SK-N-SH (cell line): ENCODE data around the gene S100A5. TPM values are rescaled to one million over a fixed set of nuclear protein-coding genes. Genes with fewer than 3 reads are reported as not detected.

Experiments
- CHD2 ChIP-seq: fragments of 150-350 bp; IDR thresholded peaks from 2 replicates; pipeline ENCODE4 v1.6.1; 2018; ENCODE audit warnings: low read length; ENCODE audit not compliant: partially characterized antibody
- EP300 ChIP-seq, 2 experiments: IDR thresholded peaks; 2 replicates each; pipeline versions ENCODE4 v1.4.0 to v1.6.1; 2012; ENCODE audit warnings: borderline replicate concordance in 1 of 2, low read depth in 1 of 2, low read length in 1 of 2
- EZH2phosphoT487 ChIP-seq: fragments of 200-600 bp; sonication (generic); IDR thresholded peaks from 2 replicates; pipeline ENCODE4 v1.6.1; 2017; ENCODE audit warnings: low read depth, mixed run types, mild to moderate bottlenecking, antibody characterized with exemption, moderate library complexity, borderline replicate concordance
- FOXJ3 ChIP-seq: sonication (generic); formaldehyde crosslinking; IDR thresholded peaks from 2 replicates; pipeline ENCODE4 v1.5.1; 2020; ENCODE audit warnings: mild to moderate bottlenecking, missing genetic modification reagents
- FOXM1 ChIP-seq: IDR thresholded peaks from 2 replicates; pipeline ENCODE4 v1.4.0; 2012; ENCODE audit warnings: low read depth, mild to moderate bottlenecking
- GABPA ChIP-seq: IDR thresholded peaks from 2 replicates; pipeline ENCODE4 v1.4.0; 2012; ENCODE audit warnings: low read depth, mild to moderate bottlenecking
- JUND ChIP-seq: IDR thresholded peaks from 2 replicates; pipeline ENCODE4 v1.4.0; 2012
- MXI1 ChIP-seq: IDR thresholded peaks from 2 replicates; pipeline ENCODE4 v1.6.1; 2012; ENCODE audit warnings: mild to moderate bottlenecking, low read depth, low read length, improper control_type of control experiment
- NFIC ChIP-seq: IDR thresholded peaks from 2 replicates; pipeline ENCODE4 v1.4.0; 2012; ENCODE audit warnings: borderline replicate concordance
- NRF1 ChIP-seq: IDR thresholded peaks from 2 replicates; pipeline ENCODE4 v1.6.1; 2012; ENCODE audit warnings: low read depth, mild to moderate bottlenecking, low read length
- PBX3 ChIP-seq: IDR thresholded peaks from 2 replicates; pipeline ENCODE4; 2012
- POLR2AphosphoS5 ChIP-seq: IDR thresholded peaks from 2 replicates; pipeline ENCODE4 v1.6.1; 2012; ENCODE audit warnings: low read depth, low read length
- RAD21 ChIP-seq: IDR thresholded peaks from 2 replicates; pipeline ENCODE4 v1.6.1; 2012; ENCODE audit warnings: mild to moderate bottlenecking, low read length
- RFX5 ChIP-seq: IDR thresholded peaks from 2 replicates; pipeline ENCODE4 v1.6.1; 2012; ENCODE audit warnings: mild to moderate bottlenecking, improper control_type of control experiment, low read length
- RXRA ChIP-seq: IDR thresholded peaks from 2 replicates; pipeline ENCODE4 v1.4.0; 2012; ENCODE audit warnings: low read depth, mild to moderate bottlenecking, borderline replicate concordance
- SIN3A ChIP-seq: IDR thresholded peaks from 2 replicates; pipeline ENCODE4 v1.6.1; 2012; ENCODE audit warnings: low read depth, mild to moderate bottlenecking, low read length, moderate library complexity, borderline replicate concordance
- TAF1 ChIP-seq: IDR thresholded peaks from 2 replicates; pipeline ENCODE4 v1.6.1; 2012; ENCODE audit warnings: low read depth, mild to moderate bottlenecking, low read length, moderate library complexity, borderline replicate concordance
- TCF12 ChIP-seq: IDR thresholded peaks from 2 replicates; pipeline ENCODE4 v1.4.0; 2012
- TEAD4 ChIP-seq: IDR thresholded peaks from 2 replicates; pipeline ENCODE4 v1.4.0; 2012; ENCODE audit warnings: mild to moderate bottlenecking, borderline replicate concordance; ENCODE audit not compliant: insufficient read depth
- YY1 ChIP-seq: IDR thresholded peaks from 2 replicates; pipeline ENCODE4 v1.4.0; 2012; ENCODE audit warnings: low read depth, mild to moderate bottlenecking
- polyA plus RNA-seq, 3 experiments: library from polyadenylated mRNA; depleted of rRNA; stranded (reverse); fragments of >200 nt; gene quantifications; 2 replicates each; pipeline ENCODE4 v1.2.3, GENCODE V29; 2012
- TF ChIP-seq, protein P1 (sequence below): fragments of 150-350 bp; IDR thresholded peaks from 2 replicates; pipeline ENCODE4 v1.6.1; 2017; ENCODE audit warnings: antibody characterized with exemption, low read length, low read depth, borderline replicate concordance
- TF ChIP-seq, protein P2 (sequence below): fragments of 200-600 bp; sonication (generic); IDR thresholded peaks from 2 replicates; pipeline ENCODE4 v1.6.1; 2017; ENCODE audit warnings: antibody characterized with exemption, mild to moderate bottlenecking, moderate library complexity
- TF ChIP-seq, protein P3 (sequence below): IDR thresholded peaks from 2 replicates; pipeline ENCODE4 v1.4.0; 2012; ENCODE audit warnings: low read depth, borderline replicate concordance
- TF ChIP-seq, protein P4 (sequence below): IDR thresholded peaks from 2 replicates; pipeline ENCODE4 v1.4.0; 2012; ENCODE audit warnings: low read depth, borderline replicate concordance

Gene S100A5
- polyA plus RNA-seq, 1 of the 3 experiments (the other 2 are of a cell fraction): 0.15 TPM

DNA sequence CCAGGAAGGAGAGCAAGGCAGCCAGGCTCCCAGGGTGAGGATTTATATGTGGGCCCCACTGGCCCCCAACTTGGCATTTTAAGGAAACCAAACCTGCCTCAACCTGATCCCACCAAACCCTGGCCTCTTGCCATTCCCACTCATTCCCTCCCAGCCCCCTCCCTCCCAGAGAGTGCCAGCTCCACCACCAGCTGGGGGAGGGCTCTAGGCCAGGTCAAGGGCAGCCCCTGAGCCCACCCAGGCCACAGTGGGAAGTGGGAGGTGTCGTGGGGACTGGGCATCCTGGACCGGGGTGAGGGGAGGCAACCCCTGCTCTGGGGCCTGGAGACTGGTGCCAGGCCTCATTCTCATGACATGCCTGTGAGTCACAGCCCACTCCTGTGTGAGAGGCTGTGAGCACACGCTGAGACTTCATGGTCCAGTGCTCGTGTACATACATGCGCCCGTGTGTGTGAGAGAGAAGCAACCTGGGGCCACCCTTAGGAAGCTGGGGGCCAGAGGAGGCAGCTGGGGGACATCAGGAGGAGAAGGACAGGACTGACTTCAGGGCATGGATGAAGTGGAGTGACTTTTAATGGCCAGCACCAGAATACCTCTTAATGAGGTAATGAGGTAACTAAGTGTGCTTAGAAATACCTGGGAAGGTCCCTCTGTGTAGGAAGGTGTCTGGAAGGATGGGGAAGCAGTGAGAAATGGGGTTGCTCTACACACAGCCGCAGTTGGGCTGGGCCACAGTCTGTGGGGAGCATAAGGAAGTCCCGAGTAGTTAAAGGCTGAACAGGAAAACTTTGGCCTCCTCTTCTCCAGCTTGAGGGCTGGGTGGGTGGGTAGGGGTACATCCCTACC lies 25.0 kb upstream of the S100A5 start, which contains the start of gene S100A2 (continued):
- 0 out of 2 replicates have a peak, but pooled peaks have one; percentile 27 for TF ChIP-seq TEAD4
- TF ChIP-seq, protein P1, sequence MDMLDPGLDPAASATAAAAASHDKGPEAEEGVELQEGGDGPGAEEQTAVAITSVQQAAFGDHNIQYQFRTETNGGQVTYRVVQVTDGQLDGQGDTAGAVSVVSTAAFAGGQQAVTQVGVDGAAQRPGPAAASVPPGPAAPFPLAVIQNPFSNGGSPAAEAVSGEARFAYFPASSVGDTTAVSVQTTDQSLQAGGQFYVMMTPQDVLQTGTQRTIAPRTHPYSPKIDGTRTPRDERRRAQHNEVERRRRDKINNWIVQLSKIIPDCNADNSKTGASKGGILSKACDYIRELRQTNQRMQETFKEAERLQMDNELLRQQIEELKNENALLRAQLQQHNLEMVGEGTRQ: no peak
- TF ChIP-seq EP300 (IDR thresholded peaks at IDR 0.05; ENCODE audit: borderline replicate concordance in 1 of 2, low read depth in 1 of 2, low read length in 1 of 2): peak in 1 of 2 experiments; percentile 61; a peak in 1 of 4 replicates
- TF ChIP-seq EZH2phosphoT487: no peak
- peak; percentile 62; the same call in 1 of the 2 replicates for TF ChIP-seq PBX3
- TF ChIP-seq, protein P2, sequence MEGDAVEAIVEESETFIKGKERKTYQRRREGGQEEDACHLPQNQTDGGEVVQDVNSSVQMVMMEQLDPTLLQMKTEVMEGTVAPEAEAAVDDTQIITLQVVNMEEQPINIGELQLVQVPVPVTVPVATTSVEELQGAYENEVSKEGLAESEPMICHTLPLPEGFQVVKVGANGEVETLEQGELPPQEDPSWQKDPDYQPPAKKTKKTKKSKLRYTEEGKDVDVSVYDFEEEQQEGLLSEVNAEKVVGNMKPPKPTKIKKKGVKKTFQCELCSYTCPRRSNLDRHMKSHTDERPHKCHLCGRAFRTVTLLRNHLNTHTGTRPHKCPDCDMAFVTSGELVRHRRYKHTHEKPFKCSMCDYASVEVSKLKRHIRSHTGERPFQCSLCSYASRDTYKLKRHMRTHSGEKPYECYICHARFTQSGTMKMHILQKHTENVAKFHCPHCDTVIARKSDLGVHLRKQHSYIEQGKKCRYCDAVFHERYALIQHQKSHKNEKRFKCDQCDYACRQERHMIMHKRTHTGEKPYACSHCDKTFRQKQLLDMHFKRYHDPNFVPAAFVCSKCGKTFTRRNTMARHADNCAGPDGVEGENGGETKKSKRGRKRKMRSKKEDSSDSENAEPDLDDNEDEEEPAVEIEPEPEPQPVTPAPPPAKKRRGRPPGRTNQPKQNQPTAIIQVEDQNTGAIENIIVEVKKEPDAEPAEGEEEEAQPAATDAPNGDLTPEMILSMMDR: no peak
- no peak for TF ChIP-seq TAF1
- TF ChIP-seq TCF12: peak; percentile 81
- TF ChIP-seq CHD2: no peak
- TF ChIP-seq RFX5: no peak
- no peak for TF ChIP-seq RAD21
- no peak for TF ChIP-seq GABPA
- peak; percentile 56; the same call in 1 of the 2 replicates for TF ChIP-seq RXRA
- TF ChIP-seq, protein P3, sequence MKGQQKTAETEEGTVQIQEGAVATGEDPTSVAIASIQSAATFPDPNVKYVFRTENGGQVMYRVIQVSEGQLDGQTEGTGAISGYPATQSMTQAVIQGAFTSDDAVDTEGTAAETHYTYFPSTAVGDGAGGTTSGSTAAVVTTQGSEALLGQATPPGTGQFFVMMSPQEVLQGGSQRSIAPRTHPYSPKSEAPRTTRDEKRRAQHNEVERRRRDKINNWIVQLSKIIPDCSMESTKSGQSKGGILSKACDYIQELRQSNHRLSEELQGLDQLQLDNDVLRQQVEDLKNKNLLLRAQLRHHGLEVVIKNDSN: no peak
- no peak for TF ChIP-seq FOXJ3
- no peak for TF ChIP-seq POLR2AphosphoS5
- peak; percentile 71 for TF ChIP-seq JUND
- TF ChIP-seq, protein P4, sequence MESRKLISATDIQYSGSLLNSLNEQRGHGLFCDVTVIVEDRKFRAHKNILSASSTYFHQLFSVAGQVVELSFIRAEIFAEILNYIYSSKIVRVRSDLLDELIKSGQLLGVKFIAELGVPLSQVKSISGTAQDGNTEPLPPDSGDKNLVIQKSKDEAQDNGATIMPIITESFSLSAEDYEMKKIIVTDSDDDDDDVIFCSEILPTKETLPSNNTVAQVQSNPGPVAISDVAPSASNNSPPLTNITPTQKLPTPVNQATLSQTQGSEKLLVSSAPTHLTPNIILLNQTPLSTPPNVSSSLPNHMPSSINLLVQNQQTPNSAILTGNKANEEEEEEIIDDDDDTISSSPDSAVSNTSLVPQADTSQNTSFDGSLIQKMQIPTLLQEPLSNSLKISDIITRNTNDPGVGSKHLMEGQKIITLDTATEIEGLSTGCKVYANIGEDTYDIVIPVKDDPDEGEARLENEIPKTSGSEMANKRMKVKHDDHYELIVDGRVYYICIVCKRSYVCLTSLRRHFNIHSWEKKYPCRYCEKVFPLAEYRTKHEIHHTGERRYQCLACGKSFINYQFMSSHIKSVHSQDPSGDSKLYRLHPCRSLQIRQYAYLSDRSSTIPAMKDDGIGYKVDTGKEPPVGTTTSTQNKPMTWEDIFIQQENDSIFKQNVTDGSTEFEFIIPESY: no peak
- TF ChIP-seq NFIC: peak; percentile 87
- no peak for TF ChIP-seq MXI1
- no peak for TF ChIP-seq NRF1
- TF ChIP-seq SIN3A: no peak
- TF ChIP-seq FOXM1: no peak; the same call in 1 of the 2 replicates
- no peak for TF ChIP-seq YY1
- TF ChIP-seq, all 33 proteins: peak for 9
